Measurements from ENCODE around the gene NR6A1.

The NR6A1 gene

DNA sequence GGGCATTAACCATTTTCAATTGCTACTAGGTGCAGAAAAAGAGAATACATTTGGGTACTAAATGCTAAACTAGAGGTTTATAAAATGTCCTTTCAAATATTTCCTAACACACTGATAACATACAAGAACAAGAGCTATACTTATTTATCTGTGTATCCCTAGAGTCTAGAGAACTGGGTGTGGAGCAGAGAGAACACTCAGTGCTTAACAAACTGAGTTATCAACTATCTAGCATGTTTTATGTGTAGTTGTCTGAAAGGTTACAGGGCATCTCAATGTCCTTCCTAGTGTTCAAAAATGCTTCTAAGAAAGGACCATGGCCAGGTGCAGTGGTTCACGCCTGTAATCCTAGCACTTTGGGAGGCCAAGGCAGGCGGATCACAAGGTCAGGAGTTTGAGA is 40.3 kb downstream of the NR6A1 start:
- no peak for DNase-seq (ENCODE audit: low read depth, low spot score)
- H3K4me3 ChIP-seq (ENCODE audit: low read depth, low read length): no peak overlapping the region
- in situ Hi-C loops (cut with HindIII; ENCODE audit: low sequenced_read_pairs): no loop called here
- no peak for TF ChIP-seq CTCF (IDR thresholded peaks at IDR 0.05; ENCODE audit: low read depth, low read length)

DNA sequence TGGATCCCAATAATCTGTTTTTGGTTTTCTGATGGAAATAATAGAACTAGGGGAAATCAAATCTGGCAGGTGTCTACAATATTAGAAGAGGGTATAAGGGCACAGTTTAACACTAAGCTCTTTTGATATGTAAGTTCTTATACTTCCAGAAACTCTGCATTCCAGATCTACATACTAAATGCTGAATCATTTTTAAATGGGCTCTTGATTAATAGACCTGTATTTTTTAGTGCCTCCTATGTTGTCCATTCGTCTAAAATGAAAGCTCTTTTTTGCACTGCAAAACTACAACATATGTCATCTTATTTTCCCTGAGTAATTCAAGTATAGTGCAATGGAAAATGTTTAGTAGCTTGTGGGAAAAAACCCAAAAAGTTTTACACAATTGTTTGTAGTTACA is 44.2 kb downstream of the NR6A1 start:
- in situ Hi-C loops (cut with HindIII; ENCODE audit: low sequenced_read_pairs): no loop called here
- no peak overlapping the region for H3K4me3 ChIP-seq (ENCODE audit: low read depth, low read length)
- no peak for TF ChIP-seq CTCF (IDR thresholded peaks at IDR 0.05; ENCODE audit: low read depth, low read length)
- DNase-seq (ENCODE audit: low read depth, low spot score): no peak

GRCh38 chr9:124725068-124725452 is 46.1 kb downstream of the NR6A1 start:
- in situ Hi-C loops (cut with HindIII; ENCODE audit: low sequenced_read_pairs): no loop called here
- DNase-seq (ENCODE audit: low read depth, low spot score): no peak
- TF ChIP-seq CTCF (IDR thresholded peaks at IDR 0.05; ENCODE audit: low read depth, low read length): no peak
- H3K4me3 ChIP-seq (ENCODE audit: low read depth, low read length): no peak overlapping the region

- in situ Hi-C loops (cut with HindIII; ENCODE audit: low sequenced_read_pairs): no loop called here
- TF ChIP-seq CTCF (IDR thresholded peaks at IDR 0.05; ENCODE audit: low read depth, low read length): no peak
- no peak overlapping the region for H3K4me3 ChIP-seq (ENCODE audit: low read depth, low read length)
- no peak for DNase-seq (ENCODE audit: low read depth, low spot score)
Observed at GRCh38 chr9:124724415-124725067, 46.6 kb downstream of the NR6A1 start.

DNA sequence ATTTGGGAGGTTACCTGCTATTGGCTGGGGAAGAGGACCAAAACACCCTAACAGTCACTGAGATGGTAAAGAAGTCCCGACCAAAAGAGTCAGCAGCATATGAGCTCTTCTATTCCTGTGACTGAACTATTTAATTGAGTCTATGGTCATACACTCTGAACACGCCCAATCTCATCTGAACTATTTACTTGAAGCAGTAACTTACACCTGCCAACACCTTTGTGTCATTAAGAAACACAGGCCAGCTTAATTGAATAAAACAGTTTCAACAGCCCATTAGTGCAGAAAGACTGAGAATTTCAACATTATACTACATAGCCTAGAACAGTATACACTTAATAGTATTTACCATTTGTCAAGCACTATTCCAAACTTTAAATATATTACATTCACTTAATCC is 47.8 kb downstream of the NR6A1 start:
- no peak overlapping the region for H3K4me3 ChIP-seq (ENCODE audit: low read depth, low read length)
- no peak for TF ChIP-seq CTCF (IDR thresholded peaks at IDR 0.05; ENCODE audit: low read depth, low read length)
- DNase-seq (ENCODE audit: low read depth, low spot score): no peak
- in situ Hi-C loops (cut with HindIII; ENCODE audit: low sequenced_read_pairs): no loop called here

- no peak for TF ChIP-seq CTCF (IDR thresholded peaks at IDR 0.05; ENCODE audit: low read depth, low read length)
- peak; percentile 56 for DNase-seq (ENCODE audit: low read depth, low spot score)
- in situ Hi-C loops (cut with HindIII; ENCODE audit: low sequenced_read_pairs): no loop called here
- H3K4me3 ChIP-seq (ENCODE audit: low read depth, low read length): no peak overlapping the region
Observed at GRCh38 chr9:124721109-124721906, 49.8 kb downstream of the NR6A1 start.
